Heart right ventricle (tissue), 16 donors: ENCODE measurements around the gene EIF2B2. TPM values are rescaled to one million over a fixed set of nuclear protein-coding genes. Genes with fewer than 3 reads are reported as not detected.

Experiments
- ATAC-seq, 8 donors: fragments of 200-7000 bp; cut with Tn5 transposase; one replicate each; pipeline ENCODE4 v1.9.1; 2020; ENCODE audit warnings: mild to moderate bottlenecking in 8 of 8, moderate library complexity in 8 of 8, moderate number of reproducible peaks in 1 of 8
- DNase-seq, 2 donors: peaks; one replicate each; pipeline ENCODE4 v3.0.0-alpha.2; 2020
- H3K27ac ChIP-seq, 10 donors: fragments of 200-600 bp; sonication (generic) in 2 of 10; one replicate each; pipeline versions ENCODE4 v1.5.0 to v1.8.0; 2020 to 2022; ENCODE audit warnings: mild to moderate bottlenecking in 3 of 10
- H3K27me3 ChIP-seq, 7 donors: fragments of 200-600 bp; one replicate each; pipeline ENCODE4 v1.8.0; 2021 to 2022; ENCODE audit warnings: mild to moderate bottlenecking in 2 of 7
- H3K36me3 ChIP-seq, 9 donors: fragments of 200-600 bp; sonication (generic) in 1 of 9; one replicate each; pipeline versions ENCODE4 v1.5.0 to v1.8.0; 2020 to 2022; ENCODE audit warnings: mild to moderate bottlenecking in 2 of 9
- H3K4me1 ChIP-seq, 9 donors: fragments of 200-600 bp; sonication (generic) in 1 of 9; one replicate each; pipeline versions ENCODE4 v1.5.0 to v1.8.0; 2020 to 2022; ENCODE audit warnings: mild to moderate bottlenecking in 4 of 9
- H3K4me3 ChIP-seq, 10 donors: fragments of 200-600 bp; sonication (generic) in 2 of 10; one replicate each; pipeline versions ENCODE4 v1.5.0 to v1.8.0; 2020 to 2022; ENCODE audit warnings: mild to moderate bottlenecking in 7 of 10, moderate library complexity in 2 of 10
- H3K9me3 ChIP-seq, 11 donors: fragments of 200-600 bp in 10 of 11; sonication (generic) in 2 of 11; one replicate each; pipeline versions ENCODE4 v1.5.0 to v1.8.0; 2013 to 2022; ENCODE audit warnings: mild to moderate bottlenecking in 2 of 11, control low read depth in 1 of 11, moderate library complexity in 1 of 11
- WGBS, 2 donors: extraction: QIAGEN DNeasy Blood & Tissue Kit; methylation state at CpG; one replicate each; pipeline ENCODE4 v1.1.7; 2013; ENCODE audit warnings: inconsistent platforms in 1 of 2; 5-methylcytosine and 5-hydroxymethylcytosine counted together
- intact Hi-C, 10 donors: fragments of 100-400 bp; cut with DNase I; formaldehyde crosslinking; loops; one replicate each; pipeline versions ENCODE4 v1.11.1 to v1.14.2; 2022
- polyA plus RNA-seq, 2 donors: library from polyadenylated mRNA; stranded (reverse); fragments of 200-250 nt; gene quantifications; one replicate each; pipeline ENCODE4 v1.2.3, GENCODE V29; 2013
- total RNA-seq, 10 donors: library from RNA; stranded (reverse); fragmentation: NEBNext Ultra II Directional in 3 of 10; extraction: Animal tissue kit (Norgen Biotek cat#: 25700) in 3 of 10; gene quantifications; one replicate each; pipeline versions ENCODE4 v1.2.1 to v1.2.4, GENCODE V29; 2021 to 2023
- TF ChIP-seq, protein P1 (sequence below), 9 donors: fragments of 200-600 bp; sonication (generic) in 2 of 9; IDR thresholded peaks; one replicate each; pipeline versions ENCODE4 v1.5.0 to v1.8.0; 2021 to 2022; ENCODE audit warnings: antibody characterized with exemption in 9 of 9, mild to moderate bottlenecking in 5 of 9, moderate library complexity in 1 of 9
- donor health status: Arrhythmogenic right ventricular cardiomyopathy.
- donor health status: ischemic (EF 13 %, LVEDD 7.1; RV severe dilation, severe dysfunction).
- donor health status: healthy with polysubstance abuse.
- donor health status: DM: no; HTN: yes; CAD: no.
- donor health status: DM: no; HTN: no; CAD: no.
- donor health status: ischemic (EF 25% LVEDD 6.9; RV normal size, moderate dysfunction).
- donor health status: ischemic (EF 25% LVEDD 5.7; RV mildly dilated, moderate dysfunction).
- donor health status: healthy.
- donor health status: DM: yes; HTN: yes; CAD: no.
- donor health status: Ischemic cardiomyopathy.
- donor health status: ischemic (EF 35%, LVEDD 5.7; RV mildly dilated, moderate dysfunction).
- donor health status: nonischemic (EF 11% LVEDD 7.7; RV severe dilation, severe dysfunction).
- donor health status: DM: yes; HTN: yes; CAD: no.
- donor health status: PGD.
- donor health status: ischemic (EF 29% LVEDD 5.4; RV normal size, mild dysfunction).
- donor health status: nonischemic (EF 23%, LVEDD 6.1; RV moderate dilation, normal function).

EIF2B2 gene
- total and polyA plus RNA-seq, 12 donors = 14.3 to 60.4 (median 31.5) TPM

DNA sequence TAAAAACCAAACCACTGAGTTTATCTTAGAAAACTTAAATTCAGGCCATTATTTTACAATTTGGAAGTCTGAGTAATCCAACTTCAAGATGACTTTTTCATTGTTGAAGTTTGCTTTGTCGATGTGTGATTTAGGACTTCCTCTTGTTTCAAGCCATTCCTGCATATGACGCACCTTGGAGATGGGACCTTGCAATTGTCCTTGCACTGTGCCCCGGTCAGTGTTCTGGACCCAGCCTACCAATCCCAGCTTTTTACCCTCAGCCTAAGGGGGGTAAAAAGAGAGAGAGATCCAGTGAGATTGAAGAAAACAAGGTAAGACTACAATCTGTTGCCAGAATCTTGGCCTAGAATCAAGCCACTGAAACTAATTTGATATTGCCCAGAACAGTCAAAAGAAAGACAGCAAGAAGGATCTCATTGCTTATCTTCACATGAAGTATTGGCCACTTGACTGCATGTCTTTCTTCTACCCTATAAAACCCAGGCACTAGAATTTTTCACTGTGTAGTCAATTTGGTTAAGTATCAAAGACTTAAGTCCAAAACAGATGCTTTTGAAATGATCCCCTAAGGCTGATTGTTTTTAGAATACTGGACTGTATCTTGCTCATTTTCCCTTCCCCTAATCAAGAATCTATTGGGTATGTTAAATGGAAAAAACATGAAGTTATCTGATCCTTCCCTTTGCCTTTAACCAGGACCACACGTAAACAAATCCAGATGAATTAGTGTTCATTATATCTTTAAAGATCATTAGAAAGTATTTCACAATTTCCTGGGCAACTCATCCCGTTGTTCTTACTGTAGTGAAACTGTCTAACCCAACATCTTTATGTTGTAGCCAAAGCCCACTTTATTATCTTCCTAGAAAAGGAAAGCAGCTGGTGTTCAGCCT, 50.9 kb downstream of the EIF2B2 start:
- ATAC-seq (no peak), DNase-seq (no peak)
- intact Hi-C loops = loop anchor here in 1 of 10 donors (10.0 kb wide), 1 partner anchor 49 kb away; the partner anchor contains the start of gene EIF2B2
- TF ChIP-seq, protein P1, sequence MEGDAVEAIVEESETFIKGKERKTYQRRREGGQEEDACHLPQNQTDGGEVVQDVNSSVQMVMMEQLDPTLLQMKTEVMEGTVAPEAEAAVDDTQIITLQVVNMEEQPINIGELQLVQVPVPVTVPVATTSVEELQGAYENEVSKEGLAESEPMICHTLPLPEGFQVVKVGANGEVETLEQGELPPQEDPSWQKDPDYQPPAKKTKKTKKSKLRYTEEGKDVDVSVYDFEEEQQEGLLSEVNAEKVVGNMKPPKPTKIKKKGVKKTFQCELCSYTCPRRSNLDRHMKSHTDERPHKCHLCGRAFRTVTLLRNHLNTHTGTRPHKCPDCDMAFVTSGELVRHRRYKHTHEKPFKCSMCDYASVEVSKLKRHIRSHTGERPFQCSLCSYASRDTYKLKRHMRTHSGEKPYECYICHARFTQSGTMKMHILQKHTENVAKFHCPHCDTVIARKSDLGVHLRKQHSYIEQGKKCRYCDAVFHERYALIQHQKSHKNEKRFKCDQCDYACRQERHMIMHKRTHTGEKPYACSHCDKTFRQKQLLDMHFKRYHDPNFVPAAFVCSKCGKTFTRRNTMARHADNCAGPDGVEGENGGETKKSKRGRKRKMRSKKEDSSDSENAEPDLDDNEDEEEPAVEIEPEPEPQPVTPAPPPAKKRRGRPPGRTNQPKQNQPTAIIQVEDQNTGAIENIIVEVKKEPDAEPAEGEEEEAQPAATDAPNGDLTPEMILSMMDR (IDR thresholded peaks at IDR 0.05) = no peak
- Histone ChIP-seq H3K9me3 (no peaks in the 10 kb centered on the region), H3K27me3 (no peaks in the 10 kb centered on the region), H3K27ac (no peak overlapping the region), H3K4me1 (peaks cover 0 to 23% (median 18%) of the 10 kb centered on the region in 9 donors), H3K4me3 (no peak overlapping the region), H3K36me3 (peaks cover 0 to 7% (median 0%) of the 10 kb centered on the region in 9 donors)
- 67 to 68% methylated on average over 5 of the region's 5 CpGs for whole genome bisulfite sequencing, 2 donors

DNA sequence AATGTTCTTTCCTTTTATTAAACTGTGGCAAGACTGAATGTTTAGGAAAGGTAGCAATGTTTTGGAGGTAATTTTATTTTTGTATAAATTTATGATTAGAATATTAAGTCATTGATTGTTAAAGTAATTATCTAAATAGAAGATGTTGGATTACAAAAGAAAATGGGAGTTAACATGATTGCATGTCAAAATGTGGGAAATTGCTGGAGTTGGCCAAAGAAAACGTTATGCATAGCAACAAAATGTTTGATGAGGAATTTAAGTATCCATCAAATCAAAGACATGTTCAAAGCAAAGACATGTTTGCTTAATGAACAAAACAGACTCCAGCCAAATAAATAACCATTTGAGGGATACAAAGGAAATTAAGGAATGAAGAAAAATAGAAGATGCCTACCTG, 51.7 kb downstream of the EIF2B2 start:
- Histone ChIP-seq H3K9me3 (no peaks in the 10 kb centered on the region), H3K4me3 (no peak overlapping the region), H3K27me3 (no peaks in the 10 kb centered on the region), H3K4me1 (peaks cover 0 to 21% (median 14%) of the 10 kb centered on the region in 9 donors), H3K36me3 (peaks cover 0 to 3% (median 0%) of the 10 kb centered on the region in 9 donors), H3K27ac (no peak overlapping the region)
- intact Hi-C loops = loop anchor here in 1 of 10 donors (10.0 kb wide), 1 partner anchor 50 kb away; the partner anchor contains the start of gene EIF2B2
- no peak for DNase-seq
- 61 to 74% methylated on average over 1 of the region's 1 CpG for WGBS, 2 donors
- TF ChIP-seq, protein P1 (IDR thresholded peaks at IDR 0.05) = no peak
- ATAC-seq = no peak

DNA sequence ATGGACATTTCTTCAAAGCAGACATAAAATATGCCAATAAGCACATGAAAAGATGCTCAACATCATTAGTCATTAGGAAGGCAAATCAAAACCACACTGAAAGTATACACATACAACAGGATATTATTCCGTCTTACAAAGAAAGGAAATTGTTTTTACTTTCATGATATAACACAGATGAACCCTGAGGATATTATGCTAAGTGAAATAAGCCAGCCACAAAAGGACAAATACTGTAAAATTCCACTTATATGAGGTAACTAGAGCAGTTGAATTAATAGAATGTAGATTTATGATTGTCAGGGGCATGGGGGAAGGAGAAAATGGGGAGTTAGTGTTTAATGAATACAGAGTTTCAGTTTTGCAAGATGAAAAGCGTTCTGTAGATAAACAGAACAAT, 56.9 kb downstream of the EIF2B2 start:
- TF ChIP-seq, protein P1 (IDR thresholded peaks at IDR 0.05) = no peak
- Histone ChIP-seq H3K27ac (no peak overlapping the region), H3K9me3 (peaks cover 0 to 6% (median 0%) of the 10 kb centered on the region in 11 donors), H3K4me3 (no peak overlapping the region), H3K36me3 (peaks cover 0 to 23% (median 0%) of the 10 kb centered on the region in 9 donors), H3K4me1 (peaks cover 2 to 19% (median 13%) of the 10 kb centered on the region in 9 donors), H3K27me3 (no peaks in the 10 kb centered on the region)
- ATAC-seq (no peak), DNase-seq (no peak)
- 84 to 90% methylated on average over 2 of the region's 2 CpGs for WGBS, 2 donors
- intact Hi-C loops = loop anchor here in 3 of 10 donors (5.0 to 10.0 kb wide), 2 partner anchors 52 to 55 kb away; partner anchors contain the start of gene EIF2B2 (in 2 of the 3)

DNA sequence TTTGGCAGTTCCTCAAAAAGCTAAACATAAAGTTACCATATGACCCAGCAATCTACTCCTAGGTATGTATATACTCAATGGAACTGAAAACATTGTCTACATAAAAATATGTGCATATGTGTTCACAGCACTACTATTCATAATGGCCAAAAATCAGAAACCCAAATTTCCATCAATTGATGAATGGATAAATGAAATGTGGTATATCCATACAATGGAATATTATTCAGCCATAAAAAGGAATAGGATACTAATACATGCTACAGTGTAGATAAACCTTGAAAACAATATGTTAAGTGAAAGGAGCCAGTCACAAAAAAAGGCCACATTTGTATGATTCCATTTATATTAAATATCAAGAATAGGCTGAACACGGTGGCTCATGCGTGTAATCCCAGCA, 57.7 kb downstream of the EIF2B2 start:
- no peak for ATAC-seq
- Histone ChIP-seq H3K27ac (no peak overlapping the region), H3K36me3 (peaks cover 0 to 23% (median 0%) of the 10 kb centered on the region in 9 donors), H3K9me3 (peaks cover 0 to 6% (median 0%) of the 10 kb centered on the region in 11 donors), H3K4me3 (no peak overlapping the region), H3K4me1 (peaks cover 2 to 22% (median 15%) of the 10 kb centered on the region in 9 donors), H3K27me3 (no peaks in the 10 kb centered on the region)
- WGBS, 2 donors = 47 to 74% methylated on average over 2 of the region's 2 CpGs
- DNase-seq = no peak
- intact Hi-C loops = loop anchor here in 1 of 10 donors (10.0 kb wide), 1 partner anchor 56 kb away; the partner anchor contains the start of gene EIF2B2
- TF ChIP-seq, protein P1 (IDR thresholded peaks at IDR 0.05) = no peak

Other genes with a start within 250 kb of the EIF2B2 start
- 10 to 100 TPM; 25.2 to 45.9 (median 37.9) TPM for gene YLPM1, start 239.6 kb upstream of the EIF2B2 start, total RNA-seq
- gene YLPM1, start 239.6 kb upstream of the EIF2B2 start, polyA plus RNA-seq = 10 to 100 TPM in 1 of 2 donors, 1 to 10 TPM in 1; 8.4 to 20.8 TPM
- not detected for gene PROX2, start 126.8 kb upstream of the EIF2B2 start, total RNA-seq
- not detected for gene PROX2, start 126.8 kb upstream of the EIF2B2 start, polyA plus RNA-seq
- 100 to 1,000 TPM; 179 to 273 (median 227) TPM for gene DLST, start 121.0 kb upstream of the EIF2B2 start, total RNA-seq
- gene DLST, start 121.0 kb upstream of the EIF2B2 start, polyA plus RNA-seq = 10 to 100 TPM; 52.5 to 96.0 TPM
- 10 to 100 TPM; 14.5 to 27.0 (median 21.9) TPM for gene RPS6KL1, start 79.7 kb upstream of the EIF2B2 start, total RNA-seq
- gene RPS6KL1, start 79.7 kb upstream of the EIF2B2 start, polyA plus RNA-seq = 10 to 100 TPM; 10.3 to 27.1 TPM
- 10 to 100 TPM in 1 of 10 donors, 1 to 10 TPM in 9; 2.1 to 22.5 (median 6.1) TPM for gene PGF, start 47.3 kb upstream of the EIF2B2 start, total RNA-seq
- gene PGF, start 47.3 kb upstream of the EIF2B2 start, polyA plus RNA-seq = 10 to 100 TPM in 1 of 2 donors, 1 to 10 TPM in 1; 6.8 to 12.2 TPM
- gene MLH3, start 48.5 kb downstream of the EIF2B2 start, total RNA-seq = 10 to 100 TPM; 14.7 to 21.6 (median 18.7) TPM
- 10 to 100 TPM in 1 of 2 donors, 1 to 10 TPM in 1; 8.4 to 15.7 TPM for gene MLH3, start 48.5 kb downstream of the EIF2B2 start, polyA plus RNA-seq
- 10 to 100 TPM in 5 of 10 donors, 1 to 10 TPM in 5; 7.9 to 12.6 (median 10.0) TPM for gene ACYP1, start 61.1 kb downstream of the EIF2B2 start, total RNA-seq
- gene ACYP1, start 61.1 kb downstream of the EIF2B2 start, polyA plus RNA-seq = 10 to 100 TPM; 13.6 to 34.9 TPM
- gene ZC2HC1C, start 66.7 kb downstream of the EIF2B2 start, total RNA-seq = 10 to 100 TPM in 3 of 10 donors, 1 to 10 TPM in 7; 4.6 to 12.4 (median 8.9) TPM
- gene ZC2HC1C, start 66.7 kb downstream of the EIF2B2 start, polyA plus RNA-seq = 10 to 100 TPM in 1 of 2 donors, 1 to 10 TPM in 1; 3.7 to 14.6 TPM
- 100 to 1,000 TPM in 9 of 10 donors, 10 to 100 TPM in 1; 97.8 to 138 (median 115) TPM for gene NEK9, start 124.1 kb downstream of the EIF2B2 start, total RNA-seq
- gene NEK9, start 124.1 kb downstream of the EIF2B2 start, polyA plus RNA-seq = 10 to 100 TPM; 26.9 to 51.3 TPM
- gene TMED10, start 173.7 kb downstream of the EIF2B2 start, total RNA-seq = 100 to 1,000 TPM; 219 to 366 (median 294) TPM
- gene TMED10, start 173.7 kb downstream of the EIF2B2 start, polyA plus RNA-seq = 100 to 1,000 TPM in 1 of 2 donors, 10 to 100 TPM in 1; 29.1 to 196 TPM